Eye (tissue), 1 donor: ENCODE results near the gene SFT2D3.

ENCODE experiments used
- DNase-seq: peaks from one replicate; pipeline ENCODE4 v3.0.0-alpha.2; 2015

SFT2D3 gene, protein sequence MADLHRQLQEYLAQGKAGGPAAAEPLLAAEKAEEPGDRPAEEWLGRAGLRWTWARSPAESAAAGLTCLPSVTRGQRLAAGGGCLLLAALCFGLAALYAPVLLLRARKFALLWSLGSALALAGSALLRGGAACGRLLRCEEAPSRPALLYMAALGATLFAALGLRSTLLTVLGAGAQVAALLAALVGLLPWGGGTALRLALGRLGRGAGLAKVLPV

DNA sequence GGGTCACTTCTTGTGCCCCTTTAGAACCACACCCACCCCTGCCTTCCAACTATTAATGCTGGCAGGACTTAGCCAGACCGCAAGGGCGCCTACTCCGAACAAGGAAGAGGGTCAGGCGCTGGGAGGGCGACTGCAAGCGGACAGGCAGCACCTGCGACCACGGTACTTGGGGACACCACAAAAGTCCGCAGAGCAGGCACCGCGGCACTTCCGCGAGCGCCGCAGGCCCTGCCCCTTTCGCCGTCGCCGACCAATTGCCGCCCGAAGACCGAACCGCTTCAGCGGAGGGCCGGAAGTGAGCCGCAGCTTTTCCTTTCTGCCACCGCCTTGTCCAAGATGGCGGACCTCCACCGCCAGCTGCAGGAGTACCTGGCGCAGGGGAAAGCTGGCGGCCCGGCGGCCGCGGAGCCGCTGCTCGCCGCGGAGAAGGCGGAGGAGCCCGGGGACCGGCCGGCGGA lies at the start of gene SFT2D3:
Gene SFT2D3 (plus strand): TSS at position 305 of the 458 bp plus-strand sequence. CDS start 32 bp downstream, at position 337.
- DNase-seq, result peak; percentile 95

DNA sequence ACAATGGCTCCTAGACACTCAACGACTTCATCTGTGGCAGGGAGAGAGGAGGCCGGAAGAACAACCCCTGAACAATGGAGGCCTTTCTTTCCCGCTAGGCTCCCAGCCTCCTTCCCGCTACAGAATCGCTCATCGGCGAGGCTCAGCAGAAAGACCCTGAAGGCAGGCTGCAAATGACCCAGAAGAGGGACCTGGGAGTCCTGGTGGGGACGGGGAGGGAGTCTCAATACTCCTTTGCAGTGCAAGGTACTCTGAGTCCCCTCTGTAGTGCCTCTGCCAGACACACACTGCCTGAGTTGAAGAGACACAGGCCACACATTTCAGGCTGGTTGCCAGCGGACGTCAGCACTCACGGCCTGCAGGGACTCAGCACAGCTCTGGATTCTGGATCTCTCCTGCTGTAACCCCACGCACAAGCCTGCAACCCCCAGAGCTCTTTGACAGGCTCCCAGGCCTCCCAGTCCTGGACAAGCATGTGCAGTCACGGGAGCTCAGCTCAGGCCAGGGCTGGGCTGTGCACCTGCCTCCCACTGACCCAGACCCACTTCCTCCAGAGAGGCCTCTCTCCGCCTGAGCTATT lies 49.2 kb upstream of the SFT2D3 start:
- peak; percentile 48 for DNase-seq

GRCh38 chr2:127652786-127653357 lies 48.4 kb upstream of the SFT2D3 start:
- DNase-seq, result no peak

GRCh38 chr2:127653421-127654083 lies 47.7 kb upstream of the SFT2D3 start:
- DNase-seq, result no peak

DNA sequence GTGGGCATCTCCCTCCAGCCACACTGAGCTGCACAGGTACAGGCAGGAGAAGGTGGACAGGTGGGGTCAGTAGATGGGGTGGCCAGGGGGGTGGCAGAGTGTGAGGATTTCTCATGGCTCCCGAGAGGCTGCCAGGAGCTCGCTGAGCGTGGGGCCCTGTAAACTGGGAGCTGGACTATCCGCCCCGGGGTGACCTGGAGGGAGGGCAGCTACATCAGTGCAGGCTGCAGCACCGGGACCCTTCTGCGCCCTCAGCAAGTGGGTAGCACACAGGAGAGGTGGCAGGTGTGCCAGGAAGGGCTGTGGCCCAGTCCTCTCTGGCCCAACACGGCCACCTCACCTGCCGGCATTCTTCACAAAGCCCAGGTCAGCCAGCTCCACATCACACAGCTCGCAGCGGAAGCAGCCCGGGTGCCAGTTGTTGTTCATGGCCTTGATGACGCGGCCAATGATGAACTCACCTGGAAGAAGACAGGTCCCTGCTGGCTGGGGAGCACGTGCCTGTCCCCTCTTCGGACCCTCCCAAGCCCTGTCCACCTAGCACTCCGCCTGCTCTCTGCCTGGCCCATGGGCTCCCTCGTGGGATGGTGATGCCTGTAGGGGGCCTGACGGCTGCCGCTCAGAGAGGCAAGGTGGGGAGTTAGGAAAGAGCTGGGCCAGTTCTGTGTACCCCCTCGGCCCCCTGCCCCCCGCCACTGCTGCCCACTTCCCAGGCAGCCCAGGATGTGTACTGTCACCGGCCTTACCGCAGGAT lies 47.0 kb upstream of the SFT2D3 start:
- DNase-seq, result no peak

DNA sequence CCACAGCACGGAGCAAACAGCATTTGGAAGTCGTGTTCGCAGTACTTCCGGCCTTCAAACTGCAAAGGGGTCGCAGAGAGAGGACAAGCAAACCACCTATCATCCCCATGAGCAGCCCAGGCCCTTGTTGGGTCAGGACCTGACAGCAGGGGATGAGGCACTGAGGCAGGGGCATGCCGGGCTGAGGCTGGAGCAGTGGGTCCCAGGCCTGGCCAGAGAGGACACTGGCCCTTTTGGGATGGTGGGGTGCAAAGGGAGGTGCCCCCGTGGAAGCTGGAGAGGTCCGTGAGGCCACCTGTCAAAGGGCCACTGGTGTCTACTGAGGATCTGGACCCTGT lies 46.5 kb upstream of the SFT2D3 start:
- no peak for DNase-seq

DNA sequence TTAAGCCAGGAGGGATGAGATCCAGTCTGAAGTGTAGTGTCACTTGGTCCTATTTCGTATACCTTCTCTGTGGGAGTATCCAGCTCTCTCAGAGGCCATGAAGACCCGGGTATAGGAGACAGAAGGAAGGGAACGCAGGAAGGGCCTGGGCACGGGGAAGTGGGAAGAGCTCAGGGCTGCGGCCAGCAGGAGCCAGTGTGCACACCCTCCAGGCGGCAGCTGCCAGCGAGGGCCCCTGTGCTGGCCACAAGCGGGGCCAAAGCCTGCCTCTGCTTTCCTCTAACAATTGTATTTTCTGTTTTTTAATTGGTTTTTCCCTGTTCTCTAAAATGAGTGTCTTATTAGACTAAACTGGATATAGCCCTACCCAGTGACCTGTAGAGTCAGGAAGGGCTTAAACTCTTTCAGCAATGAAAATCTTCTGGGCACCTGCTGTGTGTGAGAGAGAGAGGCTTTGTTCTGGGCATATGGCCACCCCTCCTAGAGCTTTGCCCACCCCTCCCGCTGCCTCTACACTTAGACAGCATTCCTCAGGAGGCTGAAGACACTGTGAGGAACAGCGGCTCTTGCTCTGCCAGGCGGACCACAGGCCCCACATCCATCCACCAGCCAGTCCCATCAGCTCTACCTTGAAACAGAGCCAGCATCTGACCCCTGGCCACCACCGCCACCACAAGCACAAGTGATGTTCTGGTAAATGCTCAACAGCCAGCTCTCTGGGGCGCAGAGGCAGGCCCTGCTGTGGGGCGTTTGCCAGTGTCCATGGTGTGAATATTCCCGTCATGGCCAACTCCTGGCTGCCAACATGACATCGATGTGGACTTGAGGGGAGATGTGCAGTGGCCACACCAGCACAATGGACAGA lies 45.9 kb upstream of the SFT2D3 start:
- peak; percentile 82 for DNase-seq

- DNase-seq, result no peak
These were observed 44.6 kb upstream of the SFT2D3 start for GRCh38 chr2:127656569-127657231.

DNA sequence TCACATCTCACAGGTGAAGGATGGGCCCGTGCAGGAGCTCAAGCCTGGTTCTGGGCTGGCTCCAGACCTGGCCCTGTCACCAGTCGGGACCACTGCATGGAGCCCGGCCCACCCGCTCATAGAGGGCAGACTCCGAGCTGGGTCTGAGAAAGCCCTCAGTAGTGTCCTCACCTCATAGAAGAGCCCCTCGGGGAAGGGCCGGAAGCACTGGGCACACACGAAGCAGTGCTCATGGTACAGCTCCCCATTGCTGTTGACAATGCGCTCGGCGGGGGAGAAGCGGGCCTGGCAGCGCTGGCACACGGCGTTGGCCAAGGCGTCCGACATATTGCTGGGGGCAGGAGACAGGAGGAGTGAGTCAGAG lies 44.1 kb upstream of the SFT2D3 start:
- no peak for DNase-seq

GRCh38 chr2:127658146-127658545 lies 43.2 kb upstream of the SFT2D3 start:
- no peak for DNase-seq

DNA sequence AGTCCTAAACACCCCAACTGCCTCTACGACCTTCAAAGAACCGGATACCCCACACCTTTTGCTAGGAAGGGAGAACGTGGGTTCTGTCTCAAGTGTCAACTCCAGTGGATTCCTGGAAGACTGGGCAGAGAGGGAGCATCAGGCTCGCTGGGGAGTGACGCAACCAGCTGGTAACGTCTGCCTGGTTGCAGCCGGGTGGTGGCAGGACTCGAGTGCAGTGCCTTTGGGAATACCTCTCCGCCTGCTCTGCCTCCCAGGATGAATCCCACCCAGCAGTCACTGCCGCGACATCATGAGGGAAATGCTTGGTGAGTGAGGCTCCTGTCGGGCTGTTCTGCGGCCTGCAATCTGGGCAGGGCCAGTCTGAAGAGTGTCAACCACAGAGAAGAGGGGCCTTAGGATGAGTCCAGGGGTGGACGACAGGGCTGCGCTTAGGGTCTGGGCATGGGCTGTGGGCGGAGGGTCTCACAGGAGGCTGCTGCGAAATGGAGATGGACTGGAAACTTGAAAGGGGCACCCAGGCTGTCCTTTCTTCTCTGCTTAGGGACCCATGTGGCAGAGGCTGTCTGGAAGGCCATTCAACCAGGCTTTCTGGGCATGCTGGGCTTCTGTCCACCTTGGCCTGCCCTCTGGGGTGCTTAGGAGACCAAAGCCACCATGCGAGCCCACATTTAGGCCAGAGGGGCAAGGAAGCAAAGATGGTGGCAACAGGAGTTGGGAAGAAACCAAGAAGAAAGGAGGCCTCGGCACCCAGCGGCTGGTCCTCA lies 42.5 kb upstream of the SFT2D3 start:
- no peak for DNase-seq

GRCh38 chr2:127659408-127660290 lies 41.6 kb upstream of the SFT2D3 start:
- no peak for DNase-seq

DNA sequence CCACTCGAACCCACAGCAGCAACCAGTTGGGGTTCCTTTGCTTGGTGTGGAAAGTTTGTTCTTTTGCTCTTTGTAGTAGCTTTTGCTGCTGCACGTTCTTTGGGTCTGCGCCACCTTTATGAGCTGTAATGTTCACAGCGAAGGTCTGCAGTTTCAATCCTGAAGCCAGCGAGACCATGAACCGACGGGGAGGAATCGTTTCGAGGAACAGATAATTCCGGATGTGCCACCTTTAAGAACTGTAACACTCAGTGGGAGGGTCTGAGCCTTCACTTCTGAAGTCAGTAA lies 41.1 kb upstream of the SFT2D3 start:
- no peak for DNase-seq

DNA sequence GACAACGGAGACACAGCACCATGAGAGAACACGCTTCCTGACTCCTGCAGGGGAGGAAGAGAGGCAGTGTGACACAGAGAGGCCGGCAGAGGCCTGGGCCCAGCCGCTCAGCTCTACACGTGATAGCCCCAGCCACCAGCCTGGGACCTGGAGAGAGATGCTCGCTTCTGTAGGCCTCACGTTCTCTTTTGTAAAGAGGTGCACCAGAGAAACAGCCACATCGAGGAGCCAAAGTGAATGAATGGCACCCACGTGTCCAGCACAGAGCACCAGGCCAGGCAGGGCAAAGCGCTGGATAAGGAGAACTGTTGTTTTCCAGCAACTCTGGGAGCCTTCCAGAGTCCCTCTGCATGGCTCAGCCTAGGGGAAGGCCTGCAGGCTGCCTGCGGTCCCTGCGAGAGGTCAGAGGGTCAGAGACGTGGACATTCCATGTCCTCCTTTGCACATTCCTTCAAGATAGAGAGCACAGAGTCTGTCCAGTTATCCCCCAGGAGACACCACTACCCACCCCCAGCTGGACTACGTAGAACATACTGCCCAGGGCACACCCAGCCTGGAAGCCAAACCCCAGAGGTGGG lies 40.1 kb upstream of the SFT2D3 start:
- DNase-seq, result no peak

GRCh38 chr2:127661949-127662510 lies 39.3 kb upstream of the SFT2D3 start:
- DNase-seq, result no peak

GRCh38 chr2:127662937-127663565 lies 38.2 kb upstream of the SFT2D3 start:
- DNase-seq, result no peak

GRCh38 chr2:127663566-127664064 lies 37.7 kb upstream of the SFT2D3 start:
- no peak for DNase-seq

DNA sequence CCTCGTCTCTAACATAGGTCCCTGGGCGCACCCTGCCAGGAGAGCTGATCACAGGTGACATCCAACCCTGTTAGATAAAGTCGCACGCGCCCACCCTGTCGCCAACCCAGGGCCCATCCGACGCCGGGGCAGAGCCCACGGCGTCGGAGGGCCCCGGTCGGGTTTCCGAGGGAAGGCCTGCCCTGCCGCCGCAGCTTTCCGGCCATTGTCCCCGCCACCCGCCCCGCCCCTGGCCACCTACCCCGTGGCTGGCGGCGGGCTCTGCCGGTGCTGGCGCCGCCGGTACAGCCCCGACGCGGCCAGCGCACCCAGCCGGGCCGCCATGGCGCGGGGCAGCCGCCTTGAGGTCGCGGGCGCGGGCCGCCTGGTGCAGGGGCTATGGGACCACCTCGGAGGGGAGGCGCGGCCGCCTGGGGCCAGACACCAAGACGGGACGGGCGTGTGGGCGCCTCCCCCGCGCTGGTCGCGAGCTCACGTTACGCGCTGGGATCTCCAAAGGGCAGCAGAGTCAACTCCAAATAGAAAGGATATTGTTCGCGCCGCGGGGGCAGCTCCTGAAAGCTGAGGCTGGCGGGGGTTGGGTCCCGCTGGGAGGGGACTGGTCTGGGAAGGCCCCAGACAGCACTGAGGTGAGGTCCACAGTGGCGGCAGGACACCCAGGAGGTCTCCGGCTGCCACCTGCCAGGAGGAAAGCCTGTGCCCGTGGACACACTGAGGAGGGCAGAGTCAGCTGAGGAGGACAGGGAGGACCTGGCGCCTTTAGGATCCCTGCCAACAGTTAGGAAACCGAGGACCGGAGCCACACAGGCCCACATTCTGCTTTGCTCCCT lies 37.0 kb upstream of the SFT2D3 start:
- no peak for DNase-seq
